Left lobe of liver (tissue), 2 donors: ENCODE data around the gene CAPN12. TPM values are rescaled to one million over a fixed set of nuclear protein-coding genes. Genes with fewer than 3 reads are reported as not detected.
"Not testable (repeated sequence)": the region's sequence is repeated elsewhere in the genome, so short reads cannot be mapped to it uniquely, and the experiment has no call there.

Experiments used
- ATAC-seq: fragments of 200-7000 bp; cut with Tn5 transposase; one replicate; pipeline ENCODE4 v1.9.1; 2020; ENCODE audit warnings: mild to moderate bottlenecking, moderate library complexity
- DNase-seq: peaks from one replicate; pipeline ENCODE4 v3.0.0-alpha.2; 2020; ENCODE audit warnings: low spot score
- total RNA-seq: library from RNA; stranded (reverse); gene quantifications from one replicate; pipeline ENCODE4 v1.2.1, GENCODE V29; 2021
- donor health status: DM: no; HTN: no; CAD: no; lungs with moderate emphysema.
- donor health status: DM: no; HTN: yes; CAD: no.

CAPN12 gene
- total RNA-seq, 1 donor from 2014 or later: 30.9 TPM

- ATAC-seq: peak; percentile 85
- not testable (repeated sequence) for DNase-seq
Observed at GRCh38 chr19:38770949-38771275, 26.6 kb upstream of the CAPN12 start.

- DNase-seq: not testable (repeated sequence)
- ATAC-seq: peak; percentile 8
Observed at GRCh38 chr19:38770228-38770948, 26.1 kb upstream of the CAPN12 start.

- peak; percentile 81 for ATAC-seq
- DNase-seq: peak; percentile 76
Observed at GRCh38 chr19:38769635-38770211, 25.4 kb upstream of the CAPN12 start.

- ATAC-seq (no peak), DNase-seq (no peak)
Observed at GRCh38 chr19:38766276-38767047, 22.2 kb upstream of the CAPN12 start.

GRCh38 chr19:38765214-38765613, 20.9 kb upstream of the CAPN12 start:
- DNase-seq (no peak), ATAC-seq (no peak)

- peak; percentile 59 for DNase-seq
- peak; percentile 61 for ATAC-seq
Observed at GRCh38 chr19:38763795-38764220, 19.5 kb upstream of the CAPN12 start.

GRCh38 chr19:38761884-38762389, 17.7 kb upstream of the CAPN12 start:
- ATAC-seq, DNase-seq: not testable (repeated sequence)

- DNase-seq, ATAC-seq: not testable (repeated sequence)
Observed at GRCh38 chr19:38760805-38761517, 16.7 kb upstream of the CAPN12 start.

GRCh38 chr19:38759590-38760003, 15.3 kb upstream of the CAPN12 start:
- ATAC-seq (peak; percentile 62), DNase-seq (peak; percentile 92)

GRCh38 chr19:38754196-38754595, 9.9 kb upstream of the CAPN12 start:
- ATAC-seq, DNase-seq: not testable (repeated sequence)

- DNase-seq, ATAC-seq: not testable (repeated sequence)
Observed at GRCh38 chr19:38753783-38754182, 9.5 kb upstream of the CAPN12 start.

GRCh38 chr19:38745316-38745715, 1.0 kb upstream of the CAPN12 start:
- ATAC-seq: peak; percentile 12

GRCh38 chr19:38744874-38745273, 600 bp upstream of the CAPN12 start:
- no peak for ATAC-seq
- no peak for DNase-seq

More at GRCh38 chr19:38745316-38745715, 1.0 kb upstream of the CAPN12 start:
- no peak for DNase-seq

- DNase-seq: no peak
- ATAC-seq: peak; percentile 29
Observed at GRCh38 chr19:38743394-38744297, 628 bp downstream of the CAPN12 start.

GRCh38 chr19:38742906-38743305, 1.4 kb downstream of the CAPN12 start:
- no peak for ATAC-seq
- DNase-seq: no peak

GRCh38 chr19:38742296-38742695, 2.0 kb downstream of the CAPN12 start:
- DNase-seq (no peak), ATAC-seq (no peak)

GRCh38 chr19:38741670-38742069, 2.6 kb downstream of the CAPN12 start:
- no peak for ATAC-seq
- no peak for DNase-seq

- no peak for ATAC-seq
- DNase-seq: no peak
Observed at GRCh38 chr19:38740932-38741331, 3.3 kb downstream of the CAPN12 start.

GRCh38 chr19:38740257-38740592, 4.0 kb downstream of the CAPN12 start:
- no peak for DNase-seq
- ATAC-seq: no peak
